HEK293 (cell line): ENCODE measurements around the gene CHI3L1.

ENCODE experiments used
- CTCF ChIA-PET: fragments of 350-600 bp; formaldehyde crosslinking; extraction: SDS; loops from one replicate; lab custom pipeline; 2021; ENCODE audit warnings: antibody characterized with exemption; lab: Yijun Ruan, JAX
- POLR2A ChIA-PET: fragments of 300-600 bp; formaldehyde crosslinking; extraction: SDS; loops from one replicate; lab custom pipeline; 2020; ENCODE audit warnings: antibody characterized with exemption, inconsistent platforms; lab: Yijun Ruan, JAX
- H3K27ac ChIP-seq: fragments of 200-500 bp; sonication (Bioruptor generic); 2 replicates; pipeline ENCODE4 v1.5.1; 2014; ENCODE audit warnings: low read depth, low read length, control low read depth, inconsistent platforms; ENCODE audit errors: extremely low read depth
- H3K36me3 ChIP-seq, 2 experiments: fragments of 200-500 bp in 1 of 2; sonication (Bioruptor generic) in 1 of 2; 1 replicate in 1 of 2; 2 replicates in 1 of 2; pipeline ENCODE4 v1.5.1; 2014 to 2017; ENCODE audit warnings: inconsistent platforms in 2 of 2, low read length in 2 of 2; ENCODE audit not compliant: control insufficient read depth in 2 of 2, insufficient read depth in 1 of 2
- H3K4me1 ChIP-seq: fragments of 200-500 bp; sonication (Bioruptor generic); 2 replicates; pipeline ENCODE4 v1.5.1; 2014; ENCODE audit warnings: mild to moderate bottlenecking, low read length, inconsistent platforms; ENCODE audit not compliant: control insufficient read depth, insufficient read depth
- H3K4me3 ChIP-seq: 2 replicates; pipeline ENCODE4 v1.5.1; 2011; ENCODE audit warnings: low read depth, mild to moderate bottlenecking, control low read depth, low read length, moderate library complexity
- H3K9me3 ChIP-seq: fragments of 200-500 bp; sonication (Bioruptor generic); 2 replicates; pipeline ENCODE4 v1.5.1; 2014; ENCODE audit warnings: low read depth, low read length, inconsistent platforms; ENCODE audit not compliant: control insufficient read depth, insufficient read depth
- HOXA7 ChIP-seq: sonication (generic); formaldehyde crosslinking; IDR thresholded peaks from 2 replicates; pipeline ENCODE4 v1.8.1; 2022; ENCODE audit warnings: missing genetic modification reagents, borderline replicate concordance
- OSR2 ChIP-seq: fragments of 450-650 bp; formaldehyde crosslinking; IDR thresholded peaks from 2 replicates; pipeline ENCODE4 v1.5.1; 2016; ENCODE audit warnings: missing biosample characterization, missing genetic modification characterization
- PRDM1 ChIP-seq: fragments of 450-650 bp; formaldehyde crosslinking; IDR thresholded peaks from 2 replicates; pipeline ENCODE4; 2016; ENCODE audit warnings: missing biosample characterization, missing genetic modification characterization
- REPIN1 ChIP-seq: fragments of 450-650 bp; formaldehyde crosslinking; IDR thresholded peaks from 2 replicates; pipeline ENCODE4 v1.5.1; 2017; ENCODE audit warnings: missing biosample characterization, missing genetic modification characterization, low read depth
- SP7 ChIP-seq: fragments of 450-650 bp; formaldehyde crosslinking; IDR thresholded peaks from 2 replicates; pipeline ENCODE4 v1.5.1; 2016; ENCODE audit warnings: missing biosample characterization, missing genetic modification characterization
- ZBTB44 ChIP-seq: fragments of 450-650 bp; IDR thresholded peaks from 2 replicates; pipeline ENCODE4 v1.5.1; 2018; ENCODE audit warnings: missing biosample characterization, mild to moderate bottlenecking, missing genetic modification characterization
- ZBTB49 ChIP-seq: fragments of 450-650 bp; formaldehyde crosslinking; IDR thresholded peaks from 2 replicates; pipeline ENCODE4 v1.5.1; 2016; ENCODE audit warnings: missing biosample characterization, missing genetic modification characterization, low read depth
- ZIC2 ChIP-seq: fragments of 450-650 bp; formaldehyde crosslinking; IDR thresholded peaks from 2 replicates; pipeline ENCODE4 v1.5.1; 2016; ENCODE audit warnings: missing biosample characterization, missing genetic modification characterization
- ZNF211 ChIP-seq: fragments of 450-650 bp; formaldehyde crosslinking; IDR thresholded peaks from 2 replicates; pipeline ENCODE4 v1.5.1; 2016; ENCODE audit warnings: low read depth, missing biosample characterization, missing genetic modification characterization
- ZNF354C ChIP-seq: fragments of 450-650 bp; formaldehyde crosslinking; IDR thresholded peaks from 2 replicates; pipeline ENCODE4 v1.5.1; 2016; ENCODE audit warnings: missing biosample characterization, missing genetic modification characterization, low read depth, borderline replicate concordance
- ZNF416 ChIP-seq: fragments of 450-650 bp; formaldehyde crosslinking; IDR thresholded peaks from 2 replicates; pipeline ENCODE4 v1.5.1; 2016; ENCODE audit warnings: missing biosample characterization, missing genetic modification characterization
- ZNF560 ChIP-seq: fragments of 450-650 bp; formaldehyde crosslinking; IDR thresholded peaks from 2 replicates; pipeline ENCODE4 v1.5.1; 2017; ENCODE audit warnings: missing biosample characterization, missing genetic modification characterization, borderline replicate concordance
- ZNF585B ChIP-seq: fragments of 450-650 bp; formaldehyde crosslinking; IDR thresholded peaks from 2 replicates; pipeline ENCODE4 v1.5.1; 2016; ENCODE audit warnings: missing biosample characterization, missing genetic modification characterization
- ZNF670 ChIP-seq: fragments of 450-650 bp; formaldehyde crosslinking; IDR thresholded peaks from 2 replicates; pipeline ENCODE4 v1.5.1; 2016; ENCODE audit warnings: missing biosample characterization, missing genetic modification characterization, low read depth
- TF ChIP-seq, protein P1 (sequence below): fragments of 450-650 bp; formaldehyde crosslinking; IDR thresholded peaks from 2 replicates; pipeline ENCODE4 v1.5.1; 2017; ENCODE audit warnings: missing biosample characterization, missing genetic modification characterization
- TF ChIP-seq, protein P2 (sequence below): fragments of 450-650 bp; formaldehyde crosslinking; IDR thresholded peaks from 2 replicates; pipeline ENCODE4 v1.5.1; 2016; ENCODE audit warnings: missing biosample characterization, missing genetic modification characterization

CHI3L1 gene

DNA sequence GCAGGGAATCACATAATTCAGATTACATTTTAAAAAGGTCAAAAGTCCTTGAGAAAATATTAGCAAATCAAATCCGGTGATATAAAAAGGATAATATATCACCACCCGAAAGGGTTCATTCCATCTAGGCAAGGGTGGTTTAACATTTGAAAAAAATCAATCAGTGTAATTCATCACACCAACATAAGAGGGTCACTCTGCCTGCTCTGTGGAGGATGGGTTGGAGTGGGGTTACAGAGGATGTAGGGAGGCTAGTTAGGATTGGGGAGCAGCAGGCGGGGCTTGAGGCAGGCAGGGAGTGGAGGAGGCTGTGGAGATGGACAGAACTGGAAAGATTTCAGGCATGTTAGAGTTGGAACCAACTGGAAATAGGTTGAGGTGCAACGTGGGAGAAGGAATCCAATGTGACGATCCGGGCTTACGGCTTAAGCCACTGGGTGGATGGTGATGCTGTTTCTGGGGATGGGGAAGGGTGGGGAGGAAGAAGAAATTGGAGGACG lies 46.5 kb downstream of the CHI3L1 start:
- POLR2A ChIA-PET = no interaction called here
- Histone ChIP-seq H3K36me3 (no peaks in the 10 kb centered on the region), H3K27ac (no peak overlapping the region), H3K9me3 (no peaks in the 10 kb centered on the region), H3K4me1 (peaks cover 2% of the 10 kb centered on the region; the same call in 1 of the 2 replicates), H3K4me3 (no peak overlapping the region)
- TF ChIP-seq SP7 (tag by site-specific recombination) (no peak), ZBTB44 (tag by site-specific recombination) (no peak), REPIN1 (tag by site-specific recombination) (no peak), ZNF560 (tag by site-specific recombination) (no peak), ZNF354C (tag by site-specific recombination) (no peak)
- TF ChIP-seq, protein P1, sequence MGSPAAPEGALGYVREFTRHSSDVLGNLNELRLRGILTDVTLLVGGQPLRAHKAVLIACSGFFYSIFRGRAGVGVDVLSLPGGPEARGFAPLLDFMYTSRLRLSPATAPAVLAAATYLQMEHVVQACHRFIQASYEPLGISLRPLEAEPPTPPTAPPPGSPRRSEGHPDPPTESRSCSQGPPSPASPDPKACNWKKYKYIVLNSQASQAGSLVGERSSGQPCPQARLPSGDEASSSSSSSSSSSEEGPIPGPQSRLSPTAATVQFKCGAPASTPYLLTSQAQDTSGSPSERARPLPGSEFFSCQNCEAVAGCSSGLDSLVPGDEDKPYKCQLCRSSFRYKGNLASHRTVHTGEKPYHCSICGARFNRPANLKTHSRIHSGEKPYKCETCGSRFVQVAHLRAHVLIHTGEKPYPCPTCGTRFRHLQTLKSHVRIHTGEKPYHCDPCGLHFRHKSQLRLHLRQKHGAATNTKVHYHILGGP (tag by site-specific recombination) = no peak
- CTCF ChIA-PET = interaction anchor here (2.4 kb wide), 1 partner anchor 22 kb away, joined by 7 read pairs; no protein-coding TSS in a partner anchor

GRCh38 chr1:203138066-203138465 lies 48.4 kb downstream of the CHI3L1 start:
- CTCF ChIA-PET = interaction anchor here (0.8 to 1.1 kb wide), 3 partner anchors 20 to 129 kb away, joined by 3 to 4 read pairs (median 3); no protein-coding TSS in a partner anchor
- Histone ChIP-seq H3K9me3 (no peaks in the 10 kb centered on the region), H3K4me1 (peaks cover 2% of the 10 kb centered on the region; the same call in 1 of the 2 replicates), H3K4me3 (no peak overlapping the region), H3K27ac (no peak overlapping the region), H3K36me3 (no peaks in the 10 kb centered on the region)
- POLR2A ChIA-PET = no interaction called here
- TF ChIP-seq ZNF416 (tag by site-specific recombination) = no peak
- TF ChIP-seq ZIC2 (tag by site-specific recombination) = no peak
- TF ChIP-seq, protein P2, sequence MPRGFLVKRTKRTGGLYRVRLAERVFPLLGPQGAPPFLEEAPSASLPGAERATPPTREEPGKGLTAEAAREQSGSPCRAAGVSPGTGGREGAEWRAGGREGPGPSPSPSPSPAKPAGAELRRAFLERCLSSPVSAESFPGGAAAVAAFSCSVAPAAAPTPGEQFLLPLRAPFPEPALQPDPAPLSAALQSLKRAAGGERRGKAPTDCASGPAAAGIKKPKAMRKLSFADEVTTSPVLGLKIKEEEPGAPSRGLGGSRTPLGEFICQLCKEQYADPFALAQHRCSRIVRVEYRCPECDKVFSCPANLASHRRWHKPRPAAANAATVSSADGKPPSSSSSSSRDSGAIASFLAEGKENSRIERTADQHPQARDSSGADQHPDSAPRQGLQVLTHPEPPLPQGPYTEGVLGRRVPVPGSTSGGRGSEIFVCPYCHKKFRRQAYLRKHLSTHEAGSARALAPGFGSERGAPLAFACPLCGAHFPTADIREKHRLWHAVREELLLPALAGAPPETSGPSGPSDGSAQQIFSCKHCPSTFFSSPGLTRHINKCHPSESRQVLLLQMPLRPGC = no peak
- TF ChIP-seq ZNF670 (tag by site-specific recombination) = no peak
- no peak for TF ChIP-seq ZNF211 (tag by site-specific recombination)
- TF ChIP-seq ZBTB49 (tag by site-specific recombination) = no peak
- TF ChIP-seq ZNF585B = no peak
- TF ChIP-seq OSR2 (tag by site-specific recombination) = no peak
- no peak for TF ChIP-seq ZNF560 (tag by site-specific recombination)
- TF ChIP-seq HOXA7 (CRISPR knock-in tag) = no peak
- no peak for TF ChIP-seq PRDM1
